Jurkat, Clone E6-1 (cell line): Measurements from ENCODE around the gene FKRP.

Source experiments
- DNase-seq: peaks from one replicate; pipeline ENCODE4 v3.0.0-alpha.2; 2011; ENCODE audit warnings: low read depth, low spot score
- H3K4me3 ChIP-seq: 2 replicates; pipeline ENCODE4 v1.5.1; 2011; ENCODE audit warnings: mild to moderate bottlenecking, low read length, control low read depth, moderate library complexity

FKRP gene

DNA sequence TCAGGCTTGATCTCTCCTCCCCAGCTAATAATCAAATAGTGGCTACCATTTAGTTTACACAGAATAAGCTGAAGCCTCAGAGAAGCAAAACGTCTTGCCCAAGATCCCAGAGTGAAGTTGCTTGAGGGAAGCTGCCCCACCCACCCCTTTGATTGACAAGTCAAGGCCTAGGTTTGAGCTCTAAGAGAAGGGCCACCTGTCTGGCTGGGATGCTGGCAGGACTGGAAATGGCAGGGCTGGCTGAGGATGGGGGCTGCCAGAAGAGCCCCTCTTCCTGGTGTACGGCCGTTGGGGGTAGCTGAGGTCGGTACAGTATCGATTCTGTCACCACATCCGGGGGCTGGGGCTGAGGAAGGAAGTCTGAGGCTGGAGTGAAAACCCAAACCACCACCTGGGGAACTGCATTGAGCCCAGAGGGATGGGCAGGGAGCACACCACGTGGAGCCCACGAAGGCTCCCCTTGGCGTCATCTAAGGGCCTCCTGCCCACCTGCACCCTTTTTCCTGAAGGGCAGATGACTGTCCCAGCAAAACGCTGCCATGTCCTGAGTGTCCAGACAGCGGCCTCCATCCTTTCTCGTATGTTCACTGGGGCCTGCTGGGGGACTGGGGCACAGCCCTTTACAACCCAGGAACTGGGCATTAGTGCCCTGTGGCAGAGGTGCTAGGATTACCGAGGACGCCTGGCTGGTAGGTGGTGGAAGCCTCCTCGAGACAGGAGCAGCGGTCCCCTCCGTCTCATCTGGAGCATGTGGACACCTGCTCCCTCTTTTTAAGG lies 27.5 kb upstream of the FKRP start:
- peak overlapping the region; percentile 91 for H3K4me3 ChIP-seq
- DNase-seq = peak; percentile 95

GRCh38 chr19:46718934-46719622 lies 26.8 kb upstream of the FKRP start:
- H3K4me3 ChIP-seq = no peak overlapping the region
- DNase-seq = no peak

- H3K4me3 ChIP-seq = no peak overlapping the region
- DNase-seq = no peak
These were observed 26.0 kb upstream of the FKRP start for GRCh38 chr19:46719629-46720502.

GRCh38 chr19:46720503-46721239 lies 25.2 kb upstream of the FKRP start:
- no peak for DNase-seq
- H3K4me3 ChIP-seq = no peak overlapping the region

DNA sequence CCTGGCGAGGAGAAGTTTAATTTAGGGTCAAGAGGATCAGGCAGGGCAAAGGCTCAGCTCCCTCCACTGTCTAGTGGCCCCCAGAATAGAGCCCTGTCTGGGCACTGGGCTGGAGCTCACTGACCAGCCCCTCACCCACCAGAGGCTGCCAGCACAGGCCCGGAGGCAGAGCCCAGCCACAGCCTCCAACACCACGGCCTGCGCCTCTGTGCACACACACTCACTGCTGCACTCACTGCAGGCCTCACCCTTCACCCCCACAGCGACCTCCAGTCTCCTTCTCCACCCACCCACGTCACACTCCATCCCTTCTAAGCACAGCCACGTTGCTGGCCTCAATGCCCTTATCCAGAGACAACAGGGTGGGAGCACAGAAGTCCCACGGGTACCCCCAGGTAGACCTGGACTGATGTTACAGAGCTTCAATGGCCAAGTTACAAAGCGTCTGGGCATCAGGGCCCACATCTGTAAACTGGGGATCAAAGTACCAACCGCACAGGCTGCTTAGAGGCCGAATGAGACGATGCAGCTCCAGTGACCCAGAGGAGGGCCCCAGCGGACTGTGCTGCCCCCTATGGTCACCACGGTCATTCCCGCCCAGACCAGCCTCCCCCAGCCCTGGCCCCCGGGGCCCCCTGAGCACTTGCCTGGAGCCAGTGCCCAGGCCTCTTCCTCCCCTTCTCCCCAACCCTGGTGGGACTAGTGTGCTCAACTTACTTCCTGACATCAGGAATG lies 24.4 kb upstream of the FKRP start:
- no peak for DNase-seq
- no peak overlapping the region for H3K4me3 ChIP-seq

DNA sequence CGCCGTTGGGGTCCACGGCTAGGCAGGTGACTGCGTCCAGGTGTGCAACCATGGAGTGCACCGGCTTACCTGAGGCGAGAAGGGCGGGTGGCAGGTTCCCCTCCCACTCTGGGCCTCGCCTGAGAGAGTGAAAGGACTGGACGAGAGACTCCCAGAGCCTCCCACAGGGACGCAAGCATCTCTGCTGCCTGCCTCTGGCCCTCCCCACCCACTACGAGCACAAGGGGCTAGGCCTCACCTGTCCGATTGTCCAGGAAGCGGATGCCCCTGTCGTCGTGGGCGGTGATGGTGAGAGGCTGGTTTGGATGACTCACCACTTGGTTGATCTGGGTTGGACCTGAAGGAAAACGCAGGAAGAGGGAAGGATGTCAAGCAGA lies 23.9 kb upstream of the FKRP start:
- DNase-seq = no peak
- H3K4me3 ChIP-seq = no peak overlapping the region

GRCh38 chr19:46722421-46723022 lies 23.3 kb upstream of the FKRP start:
- no peak for DNase-seq

GRCh38 chr19:46723023-46723461 lies 22.8 kb upstream of the FKRP start:
- H3K4me3 ChIP-seq = no peak overlapping the region
- no peak for DNase-seq

More at GRCh38 chr19:46722421-46723022, 23.3 kb upstream of the FKRP start:
- no peak overlapping the region for H3K4me3 ChIP-seq

- DNase-seq = no peak
These were observed 22.4 kb upstream of the FKRP start for GRCh38 chr19:46723471-46723870.

GRCh38 chr19:46724468-46724867 lies 21.4 kb upstream of the FKRP start:
- no peak overlapping the region for H3K4me3 ChIP-seq
- no peak for DNase-seq

More at GRCh38 chr19:46723471-46723870, 22.4 kb upstream of the FKRP start:
- no peak overlapping the region for H3K4me3 ChIP-seq

- DNase-seq = no peak
- no peak overlapping the region for H3K4me3 ChIP-seq
These were observed 20.6 kb upstream of the FKRP start for GRCh38 chr19:46725036-46725820.

GRCh38 chr19:46725859-46726393 lies 19.9 kb upstream of the FKRP start:
- H3K4me3 ChIP-seq = no peak overlapping the region

GRCh38 chr19:46726551-46726950 lies 19.3 kb upstream of the FKRP start:
- no peak overlapping the region for H3K4me3 ChIP-seq
- DNase-seq = no peak

More at GRCh38 chr19:46725859-46726393, 19.9 kb upstream of the FKRP start:
- DNase-seq = no peak

DNA sequence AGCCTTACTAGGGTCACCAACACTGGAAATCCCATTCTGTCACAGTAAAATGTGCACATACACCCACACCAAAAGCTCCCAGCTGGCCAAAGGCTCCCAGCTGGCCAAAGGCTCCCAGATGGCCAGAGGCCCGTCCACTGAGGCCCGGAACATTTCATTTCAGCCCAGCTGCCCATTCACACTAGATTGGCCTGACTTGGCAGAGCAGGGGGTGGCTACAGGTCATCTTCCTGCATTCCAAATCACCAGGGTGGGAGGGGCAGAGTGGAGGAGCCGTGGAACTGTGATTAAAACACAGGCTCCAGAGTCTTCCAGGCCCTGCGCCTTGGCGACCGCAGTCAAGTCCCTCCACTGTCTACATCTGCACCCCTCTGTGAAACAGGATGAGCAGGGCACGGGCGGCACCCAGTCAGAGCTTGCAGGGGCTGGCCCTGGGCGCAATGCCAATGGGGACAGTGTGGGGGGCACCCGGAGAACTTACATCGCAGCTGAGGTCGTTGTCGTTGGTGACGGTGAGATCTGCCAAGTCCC lies 18.8 kb upstream of the FKRP start:
- no peak overlapping the region for H3K4me3 ChIP-seq
- no peak for DNase-seq

- H3K4me3 ChIP-seq = no peak overlapping the region
- DNase-seq = no peak
These were observed 18.1 kb upstream of the FKRP start for GRCh38 chr19:46727757-46728156.

DNA sequence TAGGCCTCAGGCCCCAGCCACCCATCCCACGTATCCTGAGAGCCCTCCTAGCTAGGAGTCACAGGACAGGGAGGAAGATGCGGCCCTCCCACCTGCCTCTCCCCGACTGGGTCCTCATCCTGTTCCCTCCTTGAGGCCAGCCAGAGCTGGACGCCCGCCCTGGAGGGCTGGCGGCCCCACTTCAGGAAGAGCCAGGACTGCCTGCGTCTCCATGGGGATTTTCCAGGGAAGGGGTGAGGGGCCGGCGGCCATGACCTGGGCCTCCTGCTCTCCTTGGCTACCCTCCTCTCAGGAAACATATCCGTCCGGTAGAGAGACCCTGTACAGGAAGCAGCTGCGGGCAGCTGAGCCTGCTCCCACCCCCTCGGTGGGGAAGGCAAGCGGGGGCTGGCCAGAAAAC lies 17.6 kb upstream of the FKRP start:
- DNase-seq = no peak
- H3K4me3 ChIP-seq = no peak overlapping the region
